OCI-LY1 (cell line): Measurements from ENCODE around the gene VMAC.

Source experiments
- H2AFZ ChIP-seq: fragments of 200-600 bp; sonication (generic), shearing (Covaris generic); 2 replicates; pipeline ENCODE4 v1.6.0; 2014; ENCODE audit warnings: antibody characterized with exemption, mild to moderate bottlenecking, low read length
- H3F3A ChIP-seq: fragments of 200-600 bp; sonication (generic), shearing (Covaris generic); 2 replicates; pipeline ENCODE4 v1.6.0; 2014; ENCODE audit warnings: mild to moderate bottlenecking, antibody characterized with exemption, low read length, moderate library complexity; ENCODE audit not compliant: insufficient read depth
- H3K27ac ChIP-seq: fragments of 200-600 bp; sonication (generic); 2 replicates; pipeline ENCODE4 v1.5.1; 2014; ENCODE audit warnings: low read length, mixed run types, mild to moderate bottlenecking, low read depth; ENCODE audit not compliant: poor library complexity, severe bottlenecking
- H3K27me3 ChIP-seq: fragments of 200-600 bp; sonication (generic); 2 replicates; pipeline ENCODE4 v1.6.0; 2014; ENCODE audit warnings: antibody characterized with exemption, mild to moderate bottlenecking, low read length, moderate library complexity; ENCODE audit not compliant: insufficient read depth
- H3K36me3 ChIP-seq: fragments of 200-600 bp; sonication (generic); 2 replicates; pipeline ENCODE4 v1.6.1; 2014; ENCODE audit warnings: mild to moderate bottlenecking, antibody characterized with exemption, low read length, moderate library complexity, mixed read lengths; ENCODE audit not compliant: insufficient read depth
- H3K4me1 ChIP-seq: fragments of 200-600 bp; sonication (generic); 2 replicates; pipeline ENCODE4 v1.5.1; 2014; ENCODE audit warnings: mild to moderate bottlenecking, low read length, moderate library complexity; ENCODE audit not compliant: insufficient read depth, severe bottlenecking
- H3K4me2 ChIP-seq: fragments of 200-600 bp; sonication (generic), shearing (Covaris generic); 2 replicates; pipeline ENCODE4 v1.6.1; 2014; ENCODE audit warnings: low read length
- H3K4me3 ChIP-seq: fragments of 200-600 bp; sonication (generic); 2 replicates; pipeline ENCODE4 v1.5.1; 2014; ENCODE audit warnings: low read length, low read depth, mild to moderate bottlenecking, mixed read lengths; ENCODE audit not compliant: poor library complexity, severe bottlenecking
- H3K79me2 ChIP-seq: fragments of 200-600 bp; shearing (Covaris generic); 2 replicates; pipeline ENCODE4 v1.6.1; 2016; ENCODE audit warnings: mixed run types, low read length, mixed read lengths; ENCODE audit not compliant: insufficient read depth
- H3K9ac ChIP-seq: fragments of 200-600 bp; sonication (generic), shearing (Covaris generic); 2 replicates; pipeline ENCODE4 v1.6.1; 2014; ENCODE audit warnings: mild to moderate bottlenecking, low read length, mixed read lengths
- H3K9me2 ChIP-seq: fragments of 200-600 bp; sonication (generic), shearing (Covaris generic); 2 replicates; pipeline ENCODE4 v1.6.1; 2014; ENCODE audit warnings: low read depth, mild to moderate bottlenecking, low read length, mixed read lengths
- H3K9me3 ChIP-seq: fragments of 200-600 bp; shearing (Covaris generic); 2 replicates; pipeline ENCODE4 v1.6.1; 2014; ENCODE audit warnings: low read length, mixed read lengths
- H4K20me1 ChIP-seq: fragments of 200-600 bp; sonication (generic), shearing (Covaris generic); 2 replicates; pipeline ENCODE4 v1.6.0; 2016; ENCODE audit warnings: mild to moderate bottlenecking, low read length; ENCODE audit not compliant: insufficient read depth
- CTCF ChIP-seq: fragments of 200-600 bp; sonication (generic), shearing (Covaris generic); IDR thresholded peaks from 2 replicates; pipeline ENCODE4 v1.5.1; 2017; ENCODE audit warnings: mild to moderate bottlenecking, antibody characterized with exemption, low read length, moderate library complexity, mixed read lengths
- EZH2 ChIP-seq: fragments of 200-600 bp; sonication (generic), shearing (Covaris generic); IDR thresholded peaks from 2 replicates; pipeline ENCODE4 v1.8.0; 2017; ENCODE audit warnings: borderline replicate concordance, mixed run types, mild to moderate bottlenecking, antibody characterized with exemption, low read length, moderate library complexity, mixed read lengths

The VMAC gene

DNA sequence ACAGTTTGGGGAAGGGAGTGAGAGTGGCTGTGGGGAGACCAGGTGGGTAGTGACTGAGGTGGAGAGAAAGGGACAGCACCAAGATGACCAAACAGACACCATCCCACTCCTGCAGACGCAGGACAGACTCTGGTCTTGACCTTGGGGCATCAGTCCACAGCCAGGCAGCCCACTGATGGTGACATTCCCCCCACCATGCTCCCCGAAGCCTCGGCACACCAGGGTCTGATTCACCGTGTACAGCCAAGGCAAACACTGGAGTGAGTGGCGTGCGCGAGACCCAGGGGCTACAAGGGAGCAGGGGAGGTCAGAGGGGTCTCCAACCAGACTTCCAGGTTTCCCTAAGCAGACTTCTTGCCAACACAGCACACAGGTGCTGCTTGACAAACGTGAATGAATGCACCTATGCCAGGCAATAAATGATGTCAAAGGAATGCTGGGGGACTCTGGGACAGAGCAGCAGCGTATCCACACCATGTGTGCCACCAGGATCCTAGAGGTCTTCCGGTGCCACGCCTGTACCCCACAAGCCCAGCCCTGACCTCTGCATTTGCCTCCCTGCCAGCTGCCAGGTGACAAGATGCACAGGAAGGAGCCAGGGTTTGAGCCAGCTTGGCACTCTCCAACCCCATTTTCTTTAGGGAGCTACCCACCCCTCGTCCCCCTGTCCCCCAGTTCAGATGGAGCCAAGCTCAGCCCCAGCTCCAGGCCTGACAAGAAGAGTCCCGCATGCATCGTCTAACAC is 54.8 kb downstream of the VMAC start:
- no peak overlapping the region for H3K4me2 ChIP-seq
- no peak overlapping the region for H3K9ac ChIP-seq

More for the DNA sequence above, 54.8 kb downstream of the VMAC start:
- Histone ChIP-seq H3K27me3 (no peaks in the 10 kb centered on the region), H4K20me1 (no peaks in the 10 kb centered on the region), H3K9me2 (no peaks in the 10 kb centered on the region), H2AFZ (no peak overlapping the region), H3K79me2 (peaks cover 74% of the 10 kb centered on the region), H3K4me3 (no peak overlapping the region), H3K4me1 (peaks cover 73% of the 10 kb centered on the region), H3K36me3 (peaks cover 4% of the 10 kb centered on the region; the same call in 1 of the 2 replicates), H3F3A (no peaks in the 10 kb centered on the region), H3K9me3 (no peaks in the 10 kb centered on the region), H3K27ac (peak overlapping the region; percentile 43)
- TF ChIP-seq CTCF (no peak), EZH2 (no peak)
